22Rv1 (cell line): ENCODE data around the gene TBC1D19.

ENCODE experiments used
- ZFX ChIP-seq: fragments of 450-650 bp; IDR thresholded peaks from 2 replicates; pipeline ENCODE4 v1.6.1; 2017; ENCODE audit warnings: antibody characterized with exemption, borderline replicate concordance
- TF ChIP-seq, protein P1 (sequence below): fragments of 450-650 bp; IDR thresholded peaks from 2 replicates; pipeline ENCODE4 v1.5.1; 2017; ENCODE audit warnings: mild to moderate bottlenecking

DNA sequence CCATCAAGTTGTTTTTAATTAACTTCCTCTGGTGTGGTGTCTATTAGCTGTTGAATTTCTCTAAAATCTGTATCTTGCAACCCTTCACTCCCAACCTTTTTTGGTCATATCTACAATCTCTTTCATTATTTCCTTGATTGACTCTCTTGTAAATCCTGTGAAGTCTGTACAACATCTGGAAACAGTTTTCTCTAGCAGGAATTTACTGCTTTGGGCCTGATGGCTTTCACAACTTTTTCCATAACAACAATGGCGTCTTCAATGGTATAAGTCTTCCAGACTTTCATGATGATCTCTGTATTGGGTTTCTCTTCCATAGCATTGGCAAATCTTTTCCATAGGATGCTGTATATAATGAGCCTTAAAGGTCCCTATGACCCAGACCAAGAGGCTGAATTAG, 49.0 kb downstream of the TBC1D19 start:
- TF ChIP-seq, protein P1, sequence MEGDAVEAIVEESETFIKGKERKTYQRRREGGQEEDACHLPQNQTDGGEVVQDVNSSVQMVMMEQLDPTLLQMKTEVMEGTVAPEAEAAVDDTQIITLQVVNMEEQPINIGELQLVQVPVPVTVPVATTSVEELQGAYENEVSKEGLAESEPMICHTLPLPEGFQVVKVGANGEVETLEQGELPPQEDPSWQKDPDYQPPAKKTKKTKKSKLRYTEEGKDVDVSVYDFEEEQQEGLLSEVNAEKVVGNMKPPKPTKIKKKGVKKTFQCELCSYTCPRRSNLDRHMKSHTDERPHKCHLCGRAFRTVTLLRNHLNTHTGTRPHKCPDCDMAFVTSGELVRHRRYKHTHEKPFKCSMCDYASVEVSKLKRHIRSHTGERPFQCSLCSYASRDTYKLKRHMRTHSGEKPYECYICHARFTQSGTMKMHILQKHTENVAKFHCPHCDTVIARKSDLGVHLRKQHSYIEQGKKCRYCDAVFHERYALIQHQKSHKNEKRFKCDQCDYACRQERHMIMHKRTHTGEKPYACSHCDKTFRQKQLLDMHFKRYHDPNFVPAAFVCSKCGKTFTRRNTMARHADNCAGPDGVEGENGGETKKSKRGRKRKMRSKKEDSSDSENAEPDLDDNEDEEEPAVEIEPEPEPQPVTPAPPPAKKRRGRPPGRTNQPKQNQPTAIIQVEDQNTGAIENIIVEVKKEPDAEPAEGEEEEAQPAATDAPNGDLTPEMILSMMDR: no peak
- TF ChIP-seq ZFX: no peak
